GM13976 (cell line): Measurements from ENCODE around the gene CHCHD6.

ENCODE experiments used
- DNase-seq: peaks from one replicate; pipeline ENCODE4 v3.0.0; 2012; ENCODE audit warnings: low spot score
- in situ Hi-C: fragments of 300-500 bp; cut with MboI; formaldehyde crosslinking; loops from one replicate; pipeline ENCODE4 v1.12.0; 2022; ENCODE audit warnings: low sequenced_read_pairs, mixed read lengths, inconsistent platforms; ENCODE audit not compliant: unreplicated experiment
- TF ChIP-seq, protein P1 (sequence below): IDR thresholded peaks from 2 replicates; pipeline ENCODE4 v1.5.1; 2012; ENCODE audit warnings: borderline replicate concordance, mild to moderate bottlenecking; ENCODE audit not compliant: insufficient read depth; ENCODE audit errors: extremely low read depth, missing control alignments, control extremely low read depth

Gene CHCHD6

DNA sequence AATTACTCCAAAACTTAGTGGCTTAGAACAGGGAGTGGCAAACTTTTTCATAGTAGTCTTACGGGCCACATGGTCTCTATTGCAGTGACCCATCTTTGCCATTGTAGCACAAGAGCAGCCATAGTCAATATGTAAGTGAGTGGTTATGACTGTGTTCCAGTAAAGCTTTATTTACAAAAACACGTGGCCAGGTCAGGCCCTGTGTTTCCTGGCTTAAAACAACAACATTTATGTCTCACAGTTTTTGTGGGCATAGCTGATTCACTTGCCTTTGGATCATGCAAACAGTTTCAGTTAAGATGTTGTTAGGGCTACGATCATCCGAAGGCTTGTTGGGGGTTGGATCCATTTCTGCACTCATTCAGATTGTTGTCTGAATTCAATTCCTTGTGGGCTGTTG, 103.8 kb downstream of the CHCHD6 start:
- DNase-seq, result no peak
- TF ChIP-seq, protein P1, sequence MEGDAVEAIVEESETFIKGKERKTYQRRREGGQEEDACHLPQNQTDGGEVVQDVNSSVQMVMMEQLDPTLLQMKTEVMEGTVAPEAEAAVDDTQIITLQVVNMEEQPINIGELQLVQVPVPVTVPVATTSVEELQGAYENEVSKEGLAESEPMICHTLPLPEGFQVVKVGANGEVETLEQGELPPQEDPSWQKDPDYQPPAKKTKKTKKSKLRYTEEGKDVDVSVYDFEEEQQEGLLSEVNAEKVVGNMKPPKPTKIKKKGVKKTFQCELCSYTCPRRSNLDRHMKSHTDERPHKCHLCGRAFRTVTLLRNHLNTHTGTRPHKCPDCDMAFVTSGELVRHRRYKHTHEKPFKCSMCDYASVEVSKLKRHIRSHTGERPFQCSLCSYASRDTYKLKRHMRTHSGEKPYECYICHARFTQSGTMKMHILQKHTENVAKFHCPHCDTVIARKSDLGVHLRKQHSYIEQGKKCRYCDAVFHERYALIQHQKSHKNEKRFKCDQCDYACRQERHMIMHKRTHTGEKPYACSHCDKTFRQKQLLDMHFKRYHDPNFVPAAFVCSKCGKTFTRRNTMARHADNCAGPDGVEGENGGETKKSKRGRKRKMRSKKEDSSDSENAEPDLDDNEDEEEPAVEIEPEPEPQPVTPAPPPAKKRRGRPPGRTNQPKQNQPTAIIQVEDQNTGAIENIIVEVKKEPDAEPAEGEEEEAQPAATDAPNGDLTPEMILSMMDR, result no peak
- in situ Hi-C loops, result no loop called here

DNA sequence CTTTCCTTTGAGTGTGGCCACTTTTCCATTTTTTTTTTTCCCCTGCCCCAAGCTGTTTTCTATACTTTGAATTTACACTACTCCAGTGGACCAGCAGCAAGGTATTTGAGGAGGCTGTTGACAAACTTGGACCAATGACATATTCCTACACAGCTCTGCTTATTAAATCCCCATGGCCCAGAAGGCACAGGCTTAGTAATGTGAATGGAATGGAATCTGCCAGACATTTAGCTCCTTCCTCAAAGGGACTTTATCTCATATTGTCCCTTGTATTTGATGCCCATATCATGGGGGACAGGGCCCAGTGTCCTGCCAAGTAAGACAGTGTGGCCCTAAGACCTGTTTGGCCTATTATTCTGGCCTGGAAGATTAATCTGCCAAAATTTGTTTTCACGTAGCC, 107.5 kb downstream of the CHCHD6 start:
- DNase-seq, result no peak
- TF ChIP-seq, protein P1, result no peak
- in situ Hi-C loops, result no loop called here

DNA sequence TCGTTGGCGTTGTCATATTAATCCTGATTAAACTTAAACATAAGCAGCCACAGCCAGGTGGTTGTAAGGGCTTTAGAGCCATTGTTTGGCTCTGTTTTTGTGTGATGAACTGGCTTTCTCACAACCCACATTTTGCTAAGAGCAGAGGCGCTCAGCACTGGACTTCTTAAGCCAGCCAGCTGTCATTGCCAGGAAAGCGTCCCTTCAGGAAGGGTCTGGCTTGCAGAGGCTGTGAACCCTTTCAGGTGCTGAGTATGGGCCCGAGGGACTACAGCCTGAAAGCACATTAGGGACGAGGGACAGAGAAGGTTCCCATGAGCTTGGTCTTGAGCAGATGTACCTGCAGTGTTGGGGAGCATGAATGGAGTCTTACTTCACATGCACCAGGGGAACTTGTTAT, 112.3 kb downstream of the CHCHD6 start:
- DNase-seq, result no peak
- TF ChIP-seq, protein P1, result no peak
- in situ Hi-C loops, result no loop called here

DNA sequence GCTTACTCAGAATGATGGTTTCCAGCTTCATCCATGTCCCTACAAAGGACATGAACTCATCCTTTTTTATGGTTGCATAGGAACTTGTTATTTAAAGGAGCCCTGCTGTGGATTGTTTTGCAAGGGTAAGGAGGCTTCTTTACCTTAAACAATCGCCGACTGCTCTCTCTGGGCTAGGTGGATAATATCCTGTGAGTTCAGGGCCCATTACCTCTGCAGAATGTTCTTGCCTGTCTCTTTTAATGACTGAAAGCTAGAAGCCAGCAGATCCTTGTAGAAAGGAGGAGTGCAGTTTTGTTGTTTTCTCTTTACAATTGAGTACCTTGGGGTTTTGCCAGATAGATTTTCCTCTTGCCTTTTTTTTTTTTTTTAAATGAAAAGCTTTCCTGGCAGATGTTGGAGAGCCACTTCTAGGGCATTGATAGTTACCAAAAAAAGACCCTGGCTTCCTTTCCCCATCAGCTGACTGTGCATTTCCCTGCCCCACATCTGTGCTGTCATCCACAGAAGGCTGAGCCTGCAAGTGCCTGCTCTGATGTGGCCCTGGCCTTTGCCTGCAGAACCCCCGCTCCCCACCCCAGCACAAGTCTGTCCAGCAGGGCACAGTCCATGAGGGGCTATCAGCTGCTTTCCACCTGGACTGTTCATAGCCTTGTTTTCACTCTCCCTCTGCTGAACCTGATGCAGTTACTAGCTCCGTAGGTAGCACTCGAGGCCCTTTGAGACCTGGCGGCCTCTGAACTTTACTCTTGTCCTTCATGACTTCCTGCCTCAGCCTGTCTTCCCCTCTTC, 113.1 kb downstream of the CHCHD6 start:
- TF ChIP-seq, protein P1, result no peak
- in situ Hi-C loops, result no loop called here
- no peak for DNase-seq

DNA sequence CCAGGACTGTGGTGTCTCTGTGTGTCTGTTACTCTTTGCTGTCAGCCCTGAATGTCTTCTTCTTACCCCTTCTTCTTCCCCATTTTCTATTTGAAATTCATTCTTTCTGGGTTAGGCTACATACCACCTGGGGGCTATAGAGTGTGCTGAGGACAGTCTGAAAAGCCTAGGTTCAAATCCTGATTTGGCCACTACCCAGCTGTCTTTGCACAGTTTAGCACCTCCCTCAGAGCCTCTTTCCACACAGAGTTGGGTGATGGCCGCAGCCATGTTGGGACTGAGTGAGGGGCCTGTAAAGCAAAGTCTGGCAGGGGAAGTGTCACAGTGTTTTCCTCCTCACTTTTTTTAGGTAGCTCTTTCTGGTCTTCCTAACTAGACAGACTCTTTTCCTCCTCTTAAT, 113.7 kb downstream of the CHCHD6 start:
- in situ Hi-C loops, result no loop called here
- TF ChIP-seq, protein P1, result no peak
- DNase-seq, result no peak

DNA sequence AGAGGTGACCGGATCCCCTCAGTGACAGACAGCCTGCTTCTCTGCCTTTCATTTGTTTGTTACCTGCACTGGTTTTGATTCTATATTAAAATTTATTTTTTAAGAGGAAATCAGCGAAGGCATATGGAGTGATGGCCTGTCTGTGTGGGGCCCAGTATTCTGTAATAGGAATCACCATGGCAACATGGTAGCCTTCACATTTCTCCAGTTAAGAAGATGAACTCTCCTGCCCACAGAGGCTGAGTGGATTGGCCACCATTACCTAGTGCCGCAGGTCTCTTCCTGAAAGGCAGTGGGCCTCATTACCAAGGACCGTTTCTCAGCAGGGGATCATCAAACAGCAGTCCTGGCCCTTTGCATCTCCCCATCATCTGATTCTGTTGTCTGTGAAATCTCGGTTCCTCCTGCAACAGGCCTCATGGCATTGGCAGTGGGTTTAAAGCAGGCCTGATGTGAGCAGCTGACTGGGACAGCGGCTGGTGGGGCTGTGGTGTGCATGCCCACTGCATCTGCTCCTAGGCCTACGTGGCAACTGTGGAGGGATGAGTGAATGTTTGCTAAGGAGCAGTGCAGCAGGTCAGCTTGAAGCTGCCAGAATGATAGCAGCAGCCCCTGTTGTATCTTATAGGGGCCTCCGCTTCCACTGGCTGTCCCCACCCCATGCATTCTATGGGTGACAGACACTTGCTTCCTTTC, 114.5 kb downstream of the CHCHD6 start:
- in situ Hi-C loops, result no loop called here
- TF ChIP-seq, protein P1, result no peak
- no peak for DNase-seq
